ENCODE results near the gene IL1RAPL2. TPM values are rescaled to one million over a fixed set of nuclear protein-coding genes. Genes with fewer than 3 reads are reported as not detected.

The IL1RAPL2 gene
- total and polyA plus RNA-seq, 11 donors = 0.08 to 0.16 (median 0.10) TPM; not detected in 8

- Histone ChIP-seq H3K9me3 (no peaks in the 10 kb centered on the region), H3K27ac (no peak overlapping the region), H3K27me3 (peaks cover 0 to 10% (median 0%) of the 10 kb centered on the region in 9 donors), H3K36me3 (no peaks in the 10 kb centered on the region), H3K4me1 (no peaks in the 10 kb centered on the region), H3K4me3 (no peak overlapping the region)
- WGBS, 4 donors = 15 to 61% (median 35%) methylated on average over 1 of the region's 1 CpG
- TF ChIP-seq POLR2A (IDR thresholded peaks at IDR 0.05) (no peak), CTCF (IDR thresholded peaks at IDR 0.05) (no peak)
- DNase-seq (no peak), ATAC-seq (no peak)
- intact Hi-C loops (cut with DNase I) = no loop called here
Measured at GRCh38 chrX:105116486-105116885, 550.5 kb downstream of the IL1RAPL2 start.

GRCh38 chrX:105117621-105118020 is 551.6 kb downstream of the IL1RAPL2 start:
- H3K4me1 ChIP-seq = no peaks in the 10 kb centered on the region
- no peak for ATAC-seq
- TF ChIP-seq CTCF (IDR thresholded peaks at IDR 0.05) = no peak
- TF ChIP-seq POLR2A (IDR thresholded peaks at IDR 0.05) = no peak
- no peak for DNase-seq
- H3K27ac ChIP-seq = no peak overlapping the region
- H3K27me3 ChIP-seq = peaks cover 0 to 15% (median 0%) of the 10 kb centered on the region in 9 donors
- H3K4me3 ChIP-seq = no peak overlapping the region
- no peaks in the 10 kb centered on the region for H3K9me3 ChIP-seq
- intact Hi-C loops (cut with DNase I) = no loop called here
- 84 to 100% (median 96%) methylated on average over 1 of the region's 1 CpG for WGBS, 4 donors
- no peaks in the 10 kb centered on the region for H3K36me3 ChIP-seq

GRCh38 chrX:105120463-105120862 is 554.5 kb downstream of the IL1RAPL2 start:
- intact Hi-C loops (cut with DNase I) = no loop called here
- WGBS, 4 donors = 43 to 51% (median 47%) methylated on average over 4 of the region's 4 CpGs
- Histone ChIP-seq H3K27ac (no peak overlapping the region), H3K36me3 (no peaks in the 10 kb centered on the region), H3K9me3 (no peaks in the 10 kb centered on the region), H3K4me1 (no peaks in the 10 kb centered on the region), H3K4me3 (no peak overlapping the region), H3K27me3 (peaks cover 0 to 11% (median 0%) of the 10 kb centered on the region in 9 donors)
- ATAC-seq (no peak), DNase-seq (no peak)
- no peak for TF ChIP-seq CTCF (IDR thresholded peaks at IDR 0.05)
- TF ChIP-seq POLR2A (IDR thresholded peaks at IDR 0.05) = no peak

- whole genome bisulfite sequencing, 4 donors = 44 to 87% (median 65%) methylated on average over 2 of the region's 2 CpGs
- no peak overlapping the region for H3K27ac ChIP-seq
- ATAC-seq = no peak
- intact Hi-C loops (cut with DNase I) = no loop called here
- TF ChIP-seq CTCF (IDR thresholded peaks at IDR 0.05) = no peak
- TF ChIP-seq POLR2A (IDR thresholded peaks at IDR 0.05) = no peak
- no peak overlapping the region for H3K4me3 ChIP-seq
- peaks cover 0 to 15% (median 0%) of the 10 kb centered on the region in 9 donors for H3K27me3 ChIP-seq
- H3K4me1 ChIP-seq = no peaks in the 10 kb centered on the region
- no peak for DNase-seq
- H3K36me3 ChIP-seq = no peaks in the 10 kb centered on the region
- H3K9me3 ChIP-seq = no peaks in the 10 kb centered on the region
Measured at GRCh38 chrX:105121186-105121585, 555.2 kb downstream of the IL1RAPL2 start.

Measured in heart left ventricle (tissue), 16 donors.